22Rv1 (cell line): ENCODE measurements around the gene ZNF302.

Experiments used
- ZFX ChIP-seq: fragments of 450-650 bp; IDR thresholded peaks from 2 replicates; pipeline ENCODE4 v1.6.1; 2017; ENCODE audit warnings: antibody characterized with exemption, borderline replicate concordance
- TF ChIP-seq, protein P1 (sequence below): fragments of 450-650 bp; IDR thresholded peaks from 2 replicates; pipeline ENCODE4 v1.5.1; 2017; ENCODE audit warnings: mild to moderate bottlenecking

DNA sequence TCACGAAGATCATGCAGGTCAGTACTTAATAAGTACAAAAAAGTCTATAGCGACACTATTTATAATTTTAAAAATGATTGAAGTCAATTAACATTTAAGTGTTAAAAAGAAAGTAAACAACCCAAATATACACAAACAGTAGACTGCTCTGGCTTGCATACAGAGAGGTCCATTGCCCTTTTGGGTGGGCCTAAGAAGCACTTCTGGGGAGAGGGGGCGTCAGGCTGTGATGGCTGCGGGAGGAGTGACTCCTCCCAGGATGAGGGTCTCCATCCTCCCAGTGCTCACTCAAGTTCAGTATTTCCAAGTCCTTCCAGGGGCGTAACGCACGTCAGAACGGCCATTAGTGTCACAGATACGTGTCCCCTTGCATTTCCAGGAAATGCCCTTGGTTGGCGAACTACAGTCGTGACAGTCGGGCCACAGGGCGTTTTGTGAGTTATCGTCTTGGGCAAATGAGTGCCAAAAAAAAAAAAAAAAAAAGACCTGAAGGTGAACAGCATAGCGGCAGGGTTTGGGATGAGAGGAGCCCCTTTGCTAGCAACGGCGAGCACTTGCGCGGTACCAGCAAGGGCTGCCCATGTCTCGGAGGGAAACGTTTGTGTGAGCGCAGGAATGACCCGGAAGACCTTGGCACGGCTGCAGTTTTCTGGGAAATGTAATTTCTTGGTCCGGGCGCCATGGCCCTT, 637 bp upstream of the ZNF302 start, which contains the start of gene SCGB2B2:
- TF ChIP-seq, protein P1, sequence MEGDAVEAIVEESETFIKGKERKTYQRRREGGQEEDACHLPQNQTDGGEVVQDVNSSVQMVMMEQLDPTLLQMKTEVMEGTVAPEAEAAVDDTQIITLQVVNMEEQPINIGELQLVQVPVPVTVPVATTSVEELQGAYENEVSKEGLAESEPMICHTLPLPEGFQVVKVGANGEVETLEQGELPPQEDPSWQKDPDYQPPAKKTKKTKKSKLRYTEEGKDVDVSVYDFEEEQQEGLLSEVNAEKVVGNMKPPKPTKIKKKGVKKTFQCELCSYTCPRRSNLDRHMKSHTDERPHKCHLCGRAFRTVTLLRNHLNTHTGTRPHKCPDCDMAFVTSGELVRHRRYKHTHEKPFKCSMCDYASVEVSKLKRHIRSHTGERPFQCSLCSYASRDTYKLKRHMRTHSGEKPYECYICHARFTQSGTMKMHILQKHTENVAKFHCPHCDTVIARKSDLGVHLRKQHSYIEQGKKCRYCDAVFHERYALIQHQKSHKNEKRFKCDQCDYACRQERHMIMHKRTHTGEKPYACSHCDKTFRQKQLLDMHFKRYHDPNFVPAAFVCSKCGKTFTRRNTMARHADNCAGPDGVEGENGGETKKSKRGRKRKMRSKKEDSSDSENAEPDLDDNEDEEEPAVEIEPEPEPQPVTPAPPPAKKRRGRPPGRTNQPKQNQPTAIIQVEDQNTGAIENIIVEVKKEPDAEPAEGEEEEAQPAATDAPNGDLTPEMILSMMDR: no peak
- TF ChIP-seq ZFX: no peak
